Common myeloid progenitor, CD34-positive (primary cell): ENCODE measurements around the gene MID1.

Source experiments
- CTCF ChIA-PET: fragments of 350-600 bp; sonication (Branson Sonifier 250); formaldehyde crosslinking; loops from one replicate; lab custom pipeline; 2021; ENCODE audit warnings: antibody characterized with exemption; lab: Charles Lee
- POLR2A ChIA-PET: fragments of 350-600 bp; sonication (Branson Sonifier 250); formaldehyde crosslinking; loops from one replicate; lab custom pipeline; 2021; ENCODE audit warnings: antibody characterized with exemption; lab: Charles Lee
- DNase-seq, 3 donors: peaks; one replicate each; pipeline versions ENCODE4 v3.0.0 to v3.0.0-alpha.2; 2013
- H3K27ac ChIP-seq, 2 experiments: 1 replicate in 1 of 2; 2 replicates in 1 of 2; pipeline ENCODE4 v1.7.0; 2013; ENCODE audit warnings: inconsistent platforms in 2 of 2, low read length in 2 of 2, mild to moderate bottlenecking in 2 of 2, low read depth in 1 of 2, moderate library complexity in 1 of 2; ENCODE audit not compliant: severe bottlenecking in 2 of 2, insufficient read depth in 1 of 2, poor library complexity in 1 of 2
- H3K27me3 ChIP-seq, 5 experiments: replicated peaks in 2 of 5; 1 replicate in 3 of 5; 2 replicates in 2 of 5; pipeline versions ENCODE4 v1.6.1 to v1.7.0; 2013; ENCODE audit warnings: low read length in 4 of 5, mild to moderate bottlenecking in 2 of 5, moderate library complexity in 2 of 5, inconsistent platforms in 1 of 5; ENCODE audit not compliant: insufficient read depth in 5 of 5, control insufficient read depth in 4 of 5
- H3K36me3 ChIP-seq, 4 experiments: 1 replicate in 2 of 4; 2 replicates in 2 of 4; pipeline versions ENCODE4 v1.6.1 to v1.7.0; 2013; ENCODE audit warnings: low read length in 3 of 4, control low read depth in 1 of 4, mild to moderate bottlenecking in 1 of 4; ENCODE audit not compliant: control insufficient read depth in 4 of 4, insufficient read depth in 4 of 4
- H3K4me1 ChIP-seq, 4 experiments: 1 replicate in 3 of 4; 2 replicates in 1 of 4; pipeline versions ENCODE4 v1.6.1 to v1.7.1; 2013; ENCODE audit warnings: low read length in 3 of 4, mild to moderate bottlenecking in 3 of 4, control low read depth in 1 of 4, inconsistent platforms in 1 of 4, moderate library complexity in 1 of 4; ENCODE audit not compliant: control insufficient read depth in 4 of 4, insufficient read depth in 4 of 4; ENCODE audit errors: control extremely low read depth in 1 of 4
- H3K4me3 ChIP-seq, 7 experiments: 1 replicate in 4 of 7; 2 replicates in 3 of 7; pipeline versions ENCODE4 v1.5.1 to v1.7.0; 2013; ENCODE audit warnings: mild to moderate bottlenecking in 7 of 7, low read length in 6 of 7, moderate library complexity in 6 of 7, inconsistent platforms in 2 of 7, low read depth in 2 of 7, control low read depth in 1 of 7; ENCODE audit not compliant: insufficient read depth in 4 of 7, control insufficient read depth in 1 of 7; ENCODE audit errors: extremely low read depth in 1 of 7
- H3K9me3 ChIP-seq, 5 experiments: 1 replicate in 4 of 5; 2 replicates in 1 of 5; pipeline versions ENCODE4 v1.6.1 to v1.7.1; 2013; ENCODE audit warnings: low read length in 4 of 5, mild to moderate bottlenecking in 2 of 5, inconsistent platforms in 1 of 5, low read depth in 1 of 5, moderate library complexity in 1 of 5; ENCODE audit not compliant: control insufficient read depth in 4 of 5, insufficient read depth in 2 of 5; ENCODE audit errors: control extremely low read depth in 1 of 5
- WGBS: methylation state at CpG from one replicate; pipeline ENCODE4 v1.1.5; 2013; ENCODE audit not compliant: insufficient coverage; 5-methylcytosine and 5-hydroxymethylcytosine counted together

Gene MID1

GRCh38 chrX:10556405-10556804 is 64.0 kb downstream of the MID1 start:
- no peaks in the 10 kb centered on the region for H3K27me3 ChIP-seq
- no peak for DNase-seq
- H3K4me3 ChIP-seq, result no peak overlapping the region
- ChIA-PET POLR2A (no interaction called here), CTCF (interaction anchor here (1.3 kb wide), 1 partner anchor 366 kb away, joined by 3 read pairs; no protein-coding TSS in a partner anchor)
- WGBS, result 79% methylated on average over 2 of the region's 5 CpGs
- H3K4me1 ChIP-seq, result no peaks in the 10 kb centered on the region
- peaks cover 0 to 2% (median 0%) of the 10 kb centered on the region in 5 experiments for H3K9me3 ChIP-seq
- H3K36me3 ChIP-seq, result no peaks in the 10 kb centered on the region
- H3K27ac ChIP-seq, result no peak overlapping the region

- Histone ChIP-seq H3K27ac (no peak overlapping the region), H3K27me3 (no peaks in the 10 kb centered on the region), H3K9me3 (peaks cover 0 to 2% (median 0%) of the 10 kb centered on the region in 5 experiments), H3K4me1 (no peaks in the 10 kb centered on the region), H3K4me3 (no peak overlapping the region), H3K36me3 (no peaks in the 10 kb centered on the region)
- no peak for DNase-seq
- ChIA-PET POLR2A (no interaction called here), CTCF (interaction anchor here (1.3 kb wide), 1 partner anchor 366 kb away, joined by 3 read pairs; no protein-coding TSS in a partner anchor)
- no CpG with 5 or more reads among the region's 4 CpGs for WGBS
Observed at GRCh38 chrX:10555846-10556245, 64.5 kb downstream of the MID1 start.

GRCh38 chrX:10554612-10555270 is 65.6 kb downstream of the MID1 start:
- ChIA-PET CTCF (no interaction called here), POLR2A (no interaction called here)
- Histone ChIP-seq H3K27me3 (no peaks in the 10 kb centered on the region), H3K4me1 (no peaks in the 10 kb centered on the region), H3K9me3 (peaks cover 0 to 2% (median 0%) of the 10 kb centered on the region in 5 experiments), H3K36me3 (no peaks in the 10 kb centered on the region), H3K27ac (no peak overlapping the region), H3K4me3 (no peak overlapping the region)
- no peak for DNase-seq
- 78% methylated on average over 6 of the region's 6 CpGs for WGBS

- no peak overlapping the region for H3K4me3 ChIP-seq
- no peak for DNase-seq
- H3K36me3 ChIP-seq, result no peaks in the 10 kb centered on the region
- CTCF ChIA-PET, result no interaction called here
- no peaks in the 10 kb centered on the region for H3K27me3 ChIP-seq
- H3K9me3 ChIP-seq, result no peaks in the 10 kb centered on the region
- no peak overlapping the region for H3K27ac ChIP-seq
- POLR2A ChIA-PET, result no interaction called here
- WGBS, result 80% methylated on average over 1 of the region's 2 CpGs
- no peaks in the 10 kb centered on the region for H3K4me1 ChIP-seq
Observed at GRCh38 chrX:10549280-10549679, 71.1 kb downstream of the MID1 start.

GRCh38 chrX:10548688-10549087 is 71.7 kb downstream of the MID1 start:
- Histone ChIP-seq H3K27ac (no peak overlapping the region), H3K36me3 (no peaks in the 10 kb centered on the region), H3K27me3 (no peaks in the 10 kb centered on the region), H3K9me3 (no peaks in the 10 kb centered on the region), H3K4me3 (no peak overlapping the region), H3K4me1 (no peaks in the 10 kb centered on the region)
- CTCF ChIA-PET, result no interaction called here
- WGBS, result no CpG with 5 or more reads among the region's 2 CpGs
- POLR2A ChIA-PET, result no interaction called here
- DNase-seq, result no peak

- no peaks in the 10 kb centered on the region for H3K27me3 ChIP-seq
- DNase-seq, result no peak
- H3K36me3 ChIP-seq, result no peaks in the 10 kb centered on the region
- no peaks in the 10 kb centered on the region for H3K4me1 ChIP-seq
- H3K9me3 ChIP-seq, result no peaks in the 10 kb centered on the region
- H3K4me3 ChIP-seq, result no peak overlapping the region
- H3K27ac ChIP-seq, result no peak overlapping the region
- no CpG with 5 or more reads among the region's 1 CpG for WGBS
- POLR2A ChIA-PET, result no interaction called here
- CTCF ChIA-PET, result no interaction called here
Observed at GRCh38 chrX:10545882-10546281, 74.5 kb downstream of the MID1 start.

- Histone ChIP-seq H3K4me3 (no peak overlapping the region), H3K9me3 (no peaks in the 10 kb centered on the region), H3K27ac (no peak overlapping the region), H3K36me3 (no peaks in the 10 kb centered on the region), H3K27me3 (peaks cover 0 to 2% (median 0%) of the 10 kb centered on the region in 5 experiments), H3K4me1 (no peaks in the 10 kb centered on the region)
- no CpG with 5 or more reads among the region's 1 CpG for WGBS
- ChIA-PET CTCF (no interaction called here), POLR2A (no interaction called here)
- DNase-seq, result no peak
Observed at GRCh38 chrX:10542586-10542985, 77.8 kb downstream of the MID1 start.
